Measurements from ENCODE around the gene CROCC2.

GRCh38 chr2:240904216-240905175 lies 1.6 kb upstream of the CROCC2 start:
- no peak for TF ChIP-seq POLR2A (IDR thresholded peaks at IDR 0.05)
- TF ChIP-seq, protein P1, sequence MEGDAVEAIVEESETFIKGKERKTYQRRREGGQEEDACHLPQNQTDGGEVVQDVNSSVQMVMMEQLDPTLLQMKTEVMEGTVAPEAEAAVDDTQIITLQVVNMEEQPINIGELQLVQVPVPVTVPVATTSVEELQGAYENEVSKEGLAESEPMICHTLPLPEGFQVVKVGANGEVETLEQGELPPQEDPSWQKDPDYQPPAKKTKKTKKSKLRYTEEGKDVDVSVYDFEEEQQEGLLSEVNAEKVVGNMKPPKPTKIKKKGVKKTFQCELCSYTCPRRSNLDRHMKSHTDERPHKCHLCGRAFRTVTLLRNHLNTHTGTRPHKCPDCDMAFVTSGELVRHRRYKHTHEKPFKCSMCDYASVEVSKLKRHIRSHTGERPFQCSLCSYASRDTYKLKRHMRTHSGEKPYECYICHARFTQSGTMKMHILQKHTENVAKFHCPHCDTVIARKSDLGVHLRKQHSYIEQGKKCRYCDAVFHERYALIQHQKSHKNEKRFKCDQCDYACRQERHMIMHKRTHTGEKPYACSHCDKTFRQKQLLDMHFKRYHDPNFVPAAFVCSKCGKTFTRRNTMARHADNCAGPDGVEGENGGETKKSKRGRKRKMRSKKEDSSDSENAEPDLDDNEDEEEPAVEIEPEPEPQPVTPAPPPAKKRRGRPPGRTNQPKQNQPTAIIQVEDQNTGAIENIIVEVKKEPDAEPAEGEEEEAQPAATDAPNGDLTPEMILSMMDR (IDR thresholded peaks at IDR 0.05): no peak
